Cardiac ventricle fibroblast (primary cell): ENCODE data around the gene RNLS. TPM values are rescaled to one million over a fixed set of nuclear protein-coding genes. Genes with fewer than 3 reads are reported as not detected.

ENCODE experiments used
- total RNA-seq: library from RNA; depleted of rRNA; stranded (reverse); fragments of >200 nt; gene quantifications from 2 replicates; pipeline ENCODE4 v1.2.3, GENCODE V29; 2015

Gene RNLS
- total RNA-seq = 14.4 and 19.7 TPM in 2 replicates

GRCh38 chr10:88582806-88583583, at the start of gene RNLS:
Gene RNLS (minus strand): TSS chr10:88583318.

DNA sequence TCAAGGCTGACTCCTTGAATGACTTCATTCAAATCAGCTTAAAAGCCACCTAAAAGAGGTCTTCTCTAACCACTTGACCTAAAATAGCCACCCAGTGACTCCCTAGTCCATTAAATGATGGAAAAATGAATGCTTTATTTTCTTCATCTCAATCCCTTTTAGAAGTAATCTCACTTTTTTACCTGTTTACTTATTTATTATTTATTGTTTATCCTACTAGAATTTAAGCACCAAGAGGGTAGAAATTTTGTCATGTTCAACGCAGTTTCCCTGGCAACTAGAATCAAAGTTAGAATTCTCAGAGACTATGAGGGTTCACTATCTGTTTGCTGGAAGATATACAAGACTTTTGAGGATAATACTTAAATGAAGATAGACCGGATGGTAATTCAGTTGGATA, 3.3 kb upstream of the RNLS start, which contains the start of gene LIPJ:
Gene LIPJ, plus strand, starts transcription at position 301 of the 400 bp plus-strand sequence. CDS start 3,926 bp downstream, outside the sequence.

Other genes starting within 250 kb of the RNLS start
- gene LIPJ, start 3.4 kb upstream of the RNLS start, total RNA-seq = not detected in 2 replicates
- not detected in 2 replicates for gene LIPF, start 81.1 kb upstream of the RNLS start, total RNA-seq
- not detected in 2 replicates for gene LIPK, start 122.9 kb upstream of the RNLS start, total RNA-seq
- not detected in 2 replicates for gene LIPN, start 176.7 kb upstream of the RNLS start, total RNA-seq
- gene LIPM, start 219.4 kb upstream of the RNLS start, total RNA-seq = not detected in 2 replicates